Measurements from ENCODE around the gene IL34. TPM values are rescaled to one million over a fixed set of nuclear protein-coding genes. Genes with fewer than 3 reads are reported as not detected.

The IL34 gene
- total and polyA plus RNA-seq, 2 of the 13 experiments (the other 11 are each of a cell fraction or from before 2014, with no cell fraction given), result 1.2 to 1.3 TPM

DNA sequence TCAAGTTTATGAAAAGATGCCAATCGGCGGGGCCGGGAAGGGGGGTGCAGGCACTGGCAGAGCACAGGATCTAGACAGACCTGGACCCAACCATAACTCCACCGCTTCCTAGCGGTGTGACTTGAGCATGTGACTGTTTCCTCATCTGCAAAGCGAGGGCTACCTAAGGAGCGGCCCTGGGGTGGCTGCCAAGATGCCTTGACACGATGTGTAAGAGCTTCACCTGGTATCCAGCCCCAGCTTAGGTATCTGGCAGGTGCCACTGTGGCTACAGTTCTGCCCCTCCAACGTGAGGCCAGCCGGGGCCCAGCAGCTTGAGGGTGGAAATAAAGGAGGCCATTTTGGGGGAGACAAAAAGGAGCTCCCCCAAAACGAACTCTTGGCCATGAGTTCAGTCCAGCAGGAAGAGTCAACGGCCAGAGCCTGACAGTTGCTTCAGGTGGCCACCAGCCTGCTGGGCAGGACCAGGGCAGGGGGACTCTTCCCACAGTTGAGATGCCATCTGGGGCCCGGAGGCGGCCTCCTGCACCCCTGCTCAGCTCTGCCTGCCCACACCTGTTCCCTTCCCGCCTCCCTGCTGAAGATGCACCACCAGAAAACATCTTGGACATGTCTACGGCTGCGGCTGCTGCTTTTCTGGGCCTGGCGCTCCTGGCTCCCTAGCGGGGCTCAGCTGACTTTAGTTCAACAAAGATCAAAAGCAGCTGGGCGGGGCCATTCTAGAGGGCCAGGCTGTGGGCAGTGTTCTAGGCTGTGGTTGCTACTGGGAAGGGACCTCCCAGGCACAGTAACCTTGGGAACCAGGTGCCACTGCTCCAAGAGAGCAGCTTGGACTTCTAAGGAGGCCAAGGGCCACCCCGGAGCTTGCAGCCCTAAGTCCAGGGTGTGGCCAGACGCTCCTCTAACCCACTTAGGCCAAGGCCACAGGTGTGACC, 42.9 kb downstream of the IL34 start (continued):
- TF ChIP-seq PHF21A (CRISPR knock-in tag; IDR thresholded peaks at IDR 0.05) (peak; percentile 81), PPARG (CRISPR knock-in tag; conservative IDR thresholded peaks at IDR 0.05) (peak; percentile 62; the same call in 1 of the 2 replicates), HNF4G (IDR thresholded peaks at IDR 0.05; ENCODE audit: borderline replicate concordance, low read depth, low read length) (no peak), HNF4G (CRISPR knock-in tag; IDR thresholded peaks at IDR 0.05; ENCODE audit: borderline replicate concordance, low read depth) (no peak), REL (CRISPR knock-in tag; conservative IDR thresholded peaks at IDR 0.05) (no peak), XRCC5 (optimal IDR thresholded peaks at IDR 0.05; ENCODE audit: low read length) (peak; percentile 83), SETDB1 (CRISPR knock-in tag; IDR thresholded peaks at IDR 0.05; ENCODE audit: borderline replicate concordance) (no peak), MLLT10 (CRISPR knock-in tag; IDR thresholded peaks at IDR 0.05) (no peak), RARA (CRISPR knock-in tag; IDR thresholded peaks at IDR 0.05) (peak; percentile 54; the same call in 1 of the 2 replicates), NRL (CRISPR knock-in tag; IDR thresholded peaks at IDR 0.05; ENCODE audit: borderline replicate concordance) (0 out of 2 replicates have a peak, but pooled peaks have one; percentile 13), KLF16 (CRISPR knock-in tag; IDR thresholded peaks at IDR 0.05) (no peak), ZFP62 (CRISPR knock-in tag; IDR thresholded peaks at IDR 0.05) (no peak)
- TF ChIP-seq, protein P1, sequence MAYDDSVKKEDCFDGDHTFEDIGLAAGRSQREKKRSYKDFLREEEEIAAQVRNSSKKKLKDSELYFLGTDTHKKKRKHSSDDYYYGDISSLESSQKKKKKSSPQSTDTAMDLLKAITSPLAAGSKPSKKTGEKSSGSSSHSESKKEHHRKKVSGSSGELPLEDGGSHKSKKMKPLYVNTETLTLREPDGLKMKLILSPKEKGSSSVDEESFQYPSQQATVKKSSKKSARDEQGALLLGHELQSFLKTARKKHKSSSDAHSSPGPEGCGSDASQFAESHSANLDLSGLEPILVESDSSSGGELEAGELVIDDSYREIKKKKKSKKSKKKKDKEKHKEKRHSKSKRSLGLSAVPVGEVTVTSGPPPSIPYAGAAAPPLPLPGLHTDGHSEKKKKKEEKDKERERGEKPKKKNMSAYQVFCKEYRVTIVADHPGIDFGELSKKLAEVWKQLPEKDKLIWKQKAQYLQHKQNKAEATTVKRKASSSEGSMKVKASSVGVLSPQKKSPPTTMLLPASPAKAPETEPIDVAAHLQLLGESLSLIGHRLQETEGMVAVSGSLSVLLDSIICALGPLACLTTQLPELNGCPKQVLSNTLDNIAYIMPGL (CRISPR knock-in tag; IDR thresholded peaks at IDR 0.05; ENCODE audit: borderline replicate concordance in 1 of 2, low read depth in 1 of 2), result no peak
- TF ChIP-seq, protein P2, sequence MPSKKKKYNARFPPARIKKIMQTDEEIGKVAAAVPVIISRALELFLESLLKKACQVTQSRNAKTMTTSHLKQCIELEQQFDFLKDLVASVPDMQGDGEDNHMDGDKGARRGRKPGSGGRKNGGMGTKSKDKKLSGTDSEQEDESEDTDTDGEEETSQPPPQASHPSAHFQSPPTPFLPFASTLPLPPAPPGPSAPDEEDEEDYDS (CRISPR knock-in tag; IDR thresholded peaks at IDR 0.05), result 0 out of 2 replicates have a peak, but pooled peaks have one; percentile 23
- TF ChIP-seq, protein P3, sequence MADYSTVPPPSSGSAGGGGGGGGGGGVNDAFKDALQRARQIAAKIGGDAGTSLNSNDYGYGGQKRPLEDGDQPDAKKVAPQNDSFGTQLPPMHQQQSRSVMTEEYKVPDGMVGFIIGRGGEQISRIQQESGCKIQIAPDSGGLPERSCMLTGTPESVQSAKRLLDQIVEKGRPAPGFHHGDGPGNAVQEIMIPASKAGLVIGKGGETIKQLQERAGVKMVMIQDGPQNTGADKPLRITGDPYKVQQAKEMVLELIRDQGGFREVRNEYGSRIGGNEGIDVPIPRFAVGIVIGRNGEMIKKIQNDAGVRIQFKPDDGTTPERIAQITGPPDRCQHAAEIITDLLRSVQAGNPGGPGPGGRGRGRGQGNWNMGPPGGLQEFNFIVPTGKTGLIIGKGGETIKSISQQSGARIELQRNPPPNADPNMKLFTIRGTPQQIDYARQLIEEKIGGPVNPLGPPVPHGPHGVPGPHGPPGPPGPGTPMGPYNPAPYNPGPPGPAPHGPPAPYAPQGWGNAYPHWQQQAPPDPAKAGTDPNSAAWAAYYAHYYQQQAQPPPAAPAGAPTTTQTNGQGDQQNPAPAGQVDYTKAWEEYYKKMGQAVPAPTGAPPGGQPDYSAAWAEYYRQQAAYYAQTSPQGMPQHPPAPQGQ (CRISPR knock-in tag; IDR thresholded peaks at IDR 0.05; ENCODE audit: borderline replicate concordance), result no peak
- TF ChIP-seq, protein P4, sequence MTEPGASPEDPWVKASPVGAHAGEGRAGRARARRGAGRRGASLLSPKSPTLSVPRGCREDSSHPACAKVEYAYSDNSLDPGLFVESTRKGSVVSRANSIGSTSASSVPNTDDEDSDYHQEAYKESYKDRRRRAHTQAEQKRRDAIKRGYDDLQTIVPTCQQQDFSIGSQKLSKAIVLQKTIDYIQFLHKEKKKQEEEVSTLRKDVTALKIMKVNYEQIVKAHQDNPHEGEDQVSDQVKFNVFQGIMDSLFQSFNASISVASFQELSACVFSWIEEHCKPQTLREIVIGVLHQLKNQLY (CRISPR knock-in tag; IDR thresholded peaks at IDR 0.05), result no peak
- TF ChIP-seq, protein P5, sequence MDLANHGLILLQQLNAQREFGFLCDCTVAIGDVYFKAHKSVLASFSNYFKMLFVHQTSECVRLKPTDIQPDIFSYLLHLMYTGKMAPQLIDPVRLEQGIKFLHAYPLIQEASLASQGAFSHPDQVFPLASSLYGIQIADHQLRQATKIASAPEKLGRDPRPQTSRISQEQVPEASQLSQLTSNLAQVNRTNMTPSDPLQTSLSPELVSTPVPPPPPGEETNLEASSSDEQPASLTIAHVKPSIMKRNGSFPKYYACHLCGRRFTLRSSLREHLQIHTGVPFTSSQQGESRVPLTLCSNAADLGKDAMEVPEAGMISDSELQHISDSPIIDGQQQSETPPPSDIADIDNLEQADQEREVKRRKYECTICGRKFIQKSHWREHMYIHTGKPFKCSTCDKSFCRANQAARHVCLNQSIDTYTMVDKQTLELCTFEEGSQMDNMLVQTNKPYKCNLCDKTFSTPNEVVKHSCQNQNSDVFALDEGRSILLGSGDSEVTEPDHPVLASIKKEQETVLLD (CRISPR knock-in tag; IDR thresholded peaks at IDR 0.05; ENCODE audit: low read depth), result no peak
- TF ChIP-seq, protein P6, sequence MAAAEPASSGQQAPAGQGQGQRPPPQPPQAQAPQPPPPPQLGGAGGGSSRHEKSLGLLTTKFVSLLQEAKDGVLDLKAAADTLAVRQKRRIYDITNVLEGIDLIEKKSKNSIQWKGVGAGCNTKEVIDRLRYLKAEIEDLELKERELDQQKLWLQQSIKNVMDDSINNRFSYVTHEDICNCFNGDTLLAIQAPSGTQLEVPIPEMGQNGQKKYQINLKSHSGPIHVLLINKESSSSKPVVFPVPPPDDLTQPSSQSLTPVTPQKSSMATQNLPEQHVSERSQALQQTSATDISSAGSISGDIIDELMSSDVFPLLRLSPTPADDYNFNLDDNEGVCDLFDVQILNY (CRISPR knock-in tag; conservative IDR thresholded peaks at IDR 0.05), result no peak
